Activated gamma-delta T cell treated with Interleukin-2 at 50 U/mL for 16 hours (primary cell): ENCODE data around the gene RFX6.

ENCODE experiments used
- DNase-seq: peaks from one replicate; pipeline ENCODE4 v3.0.0-alpha.2; 2020

The RFX6 gene

GRCh38 chr6:116973976-116974375 lies 96.9 kb downstream of the RFX6 start:
- DNase-seq, result no peak

- no peak for DNase-seq
Observed at GRCh38 chr6:116974526-116975316, 97.7 kb downstream of the RFX6 start.

- DNase-seq, result no peak
Observed at GRCh38 chr6:116975600-116975999, 98.6 kb downstream of the RFX6 start.

- DNase-seq, result no peak
Observed at GRCh38 chr6:116979560-116979959, 102.5 kb downstream of the RFX6 start.
